ENCODE results near the gene GRIP1. TPM values are rescaled to one million over a fixed set of nuclear protein-coding genes. Genes with fewer than 3 reads are reported as not detected.

Gene GRIP1
- total RNA-seq, 1 experiment from 2014 or later = 0.23 TPM

DNA sequence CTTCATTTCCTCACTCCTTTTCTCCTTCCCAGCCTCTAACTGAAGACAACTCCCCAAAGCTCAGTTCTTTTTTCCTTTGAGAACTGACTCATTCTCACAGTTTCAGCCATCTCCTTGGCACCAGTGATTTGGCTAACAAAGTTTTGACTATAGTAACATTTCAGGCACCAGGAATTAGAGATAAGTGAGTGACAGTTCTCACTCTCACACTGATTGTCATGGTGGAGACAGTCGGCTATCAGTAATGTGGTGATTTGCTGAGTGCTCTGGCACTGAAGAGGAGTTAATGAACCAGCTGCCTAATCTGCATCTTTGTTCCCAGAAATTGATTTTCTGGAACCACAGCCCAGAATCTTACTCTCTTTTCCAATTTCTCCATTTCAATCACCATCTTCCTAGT, 347.1 kb downstream of the GRIP1 start:
- Mint-ChIP-seq H3K27ac (ENCODE audit: unreplicated experiment) (no peak overlapping the region), H3K4me3 (ENCODE audit: unreplicated experiment) (no peak overlapping the region), H3K4me1 (ENCODE audit: low read depth, unreplicated experiment) (no peaks in the 10 kb centered on the region), H3K27me3 (ENCODE audit: insufficient read depth, unreplicated experiment) (no peaks in the 10 kb centered on the region), H3K36me3 (ENCODE audit: insufficient read depth, unreplicated experiment) (no peaks in the 10 kb centered on the region), H3K9me3 (ENCODE audit: unreplicated experiment) (no peaks in the 10 kb centered on the region)
- Histone ChIP-seq H3K9me3 (no peaks in the 10 kb centered on the region), H3K36me3 (ENCODE audit: control insufficient read depth, insufficient read depth, low read length) (no peaks in the 10 kb centered on the region), H3K4me3 (ENCODE audit: low read depth, low read length) (no peak overlapping the region), H3K27me3 (replicated peaks; ENCODE audit: control insufficient read depth, insufficient read depth, low read length) (no peaks in the 10 kb centered on the region), H3K4me1 (no peaks in the 10 kb centered on the region)
- BruUV-seq (replicated peaks) = no TSS peak
- ChIA-PET POLR2A (no interaction called here), CTCF (no interaction called here)
- intact Hi-C loops (cut with micrococcal nuclease; ENCODE audit: unreplicated experiment) = no loop called here
- no peak for TF ChIP-seq CTCF (IDR thresholded peaks at IDR 0.05; ENCODE audit: insufficient read depth in 1 of 2, low read depth in 1 of 2, low read length in 1 of 2, severe bottlenecking in 1 of 2, unreplicated experiment in 1 of 2)
- no peak for DNase-seq

- Histone ChIP-seq H3K27me3 (replicated peaks; ENCODE audit: control insufficient read depth, insufficient read depth, low read length) (no peaks in the 10 kb centered on the region), H3K36me3 (ENCODE audit: control insufficient read depth, insufficient read depth, low read length) (no peaks in the 10 kb centered on the region), H3K4me1 (no peaks in the 10 kb centered on the region), H3K4me3 (ENCODE audit: low read depth, low read length) (no peak overlapping the region), H3K9me3 (no peaks in the 10 kb centered on the region)
- ChIA-PET CTCF (no interaction called here), POLR2A (no interaction called here)
- BruUV-seq (replicated peaks) = no TSS peak
- Mint-ChIP-seq H3K4me3 (ENCODE audit: unreplicated experiment) (no peak overlapping the region), H3K4me1 (ENCODE audit: low read depth, unreplicated experiment) (no peaks in the 10 kb centered on the region), H3K36me3 (ENCODE audit: insufficient read depth, unreplicated experiment) (no peaks in the 10 kb centered on the region), H3K27me3 (ENCODE audit: insufficient read depth, unreplicated experiment) (no peaks in the 10 kb centered on the region), H3K9me3 (ENCODE audit: unreplicated experiment) (no peaks in the 10 kb centered on the region), H3K27ac (ENCODE audit: unreplicated experiment) (no peak overlapping the region)
- intact Hi-C loops (cut with micrococcal nuclease; ENCODE audit: unreplicated experiment) = no loop called here
- no peak for DNase-seq
- no peak for TF ChIP-seq CTCF (IDR thresholded peaks at IDR 0.05; ENCODE audit: insufficient read depth in 1 of 2, low read depth in 1 of 2, low read length in 1 of 2, severe bottlenecking in 1 of 2, unreplicated experiment in 1 of 2)
Measured at GRCh38 chr12:66331016-66331415, 347.9 kb downstream of the GRIP1 start.

- intact Hi-C loops (cut with micrococcal nuclease; ENCODE audit: unreplicated experiment) = no loop called here
Measured at GRCh38 chr12:66329941-66330340, 348.9 kb downstream of the GRIP1 start.

More at GRCh38 chr12:66329941-66330340, 348.9 kb downstream of the GRIP1 start:
- Mint-ChIP-seq H3K27ac (ENCODE audit: unreplicated experiment) (no peak overlapping the region), H3K9me3 (ENCODE audit: unreplicated experiment) (no peaks in the 10 kb centered on the region), H3K27me3 (ENCODE audit: insufficient read depth, unreplicated experiment) (no peaks in the 10 kb centered on the region), H3K36me3 (ENCODE audit: insufficient read depth, unreplicated experiment) (no peaks in the 10 kb centered on the region), H3K4me1 (ENCODE audit: low read depth, unreplicated experiment) (no peaks in the 10 kb centered on the region), H3K4me3 (ENCODE audit: unreplicated experiment) (no peak overlapping the region)
- no peak for DNase-seq
- H3K4me3 ChIP-seq (ENCODE audit: low read depth, low read length) = no peak overlapping the region
- POLR2A ChIA-PET = no interaction called here
- H3K4me1 ChIP-seq = no peaks in the 10 kb centered on the region
- no peak for TF ChIP-seq CTCF (IDR thresholded peaks at IDR 0.05; ENCODE audit: insufficient read depth in 1 of 2, low read depth in 1 of 2, low read length in 1 of 2, severe bottlenecking in 1 of 2, unreplicated experiment in 1 of 2)
- H3K27me3 ChIP-seq (replicated peaks; ENCODE audit: control insufficient read depth, insufficient read depth, low read length) = no peaks in the 10 kb centered on the region
- H3K36me3 ChIP-seq (ENCODE audit: control insufficient read depth, insufficient read depth, low read length) = no peaks in the 10 kb centered on the region
- CTCF ChIA-PET = no interaction called here
- no TSS peak for BruUV-seq (replicated peaks)
- H3K9me3 ChIP-seq = no peaks in the 10 kb centered on the region
